ENCODE data around the gene GTPBP8. TPM values are rescaled to one million over a fixed set of nuclear protein-coding genes. Genes with fewer than 3 reads are reported as not detected.
A peak's percentile ranks its signal among the peaks of the same experiment; 100 is the strongest.

The GTPBP8 gene
- total RNA-seq, 5 donors from 2014 or later (not counting 1 experiment from before 2014, with no cell fraction given), result 17.2 to 31.3 (median 27.5) TPM

GRCh38 chr3:112965656-112966055 lies 25.1 kb upstream of the GTPBP8 start:
- H3K27ac ChIP-seq (ENCODE audit: low read length), result no peak overlapping the region
- peaks cover 57 to 72% (median 64%) of the 10 kb centered on the region in 3 donors for H3K4me1 Mint-ChIP-seq
- WGBS (ENCODE audit: insufficient coverage), result 93% methylated on average over 2 of the region's 6 CpGs
- peaks cover 14 to 21% (median 18%) of the 10 kb centered on the region in 3 donors for H3K9me3 Mint-ChIP-seq
- ATAC-seq (replicated peaks in 1 of 4) (no peak), DNase-seq (no peak)
- no peak overlapping the region for H3K4me3 Mint-ChIP-seq
- peaks cover 9 to 17% of the 10 kb centered on the region in 2 experiments for H3K4me1 ChIP-seq (ENCODE audit: control insufficient read depth in 1 of 2, extremely low read depth in 1 of 2, insufficient read depth in 2 of 2, low read length in 2 of 2)
- CTCF ChIA-PET, result interaction anchor here (0.9 to 1.6 kb wide), 3 partner anchors 13 to 17 kb away, joined by 3 to 5 read pairs (median 5); no protein-coding TSS in a partner anchor
- no peaks in the 10 kb centered on the region for H3K27me3 Mint-ChIP-seq
- POLR2A ChIA-PET, result interaction anchor here in 1 of 2 donors (0.5 kb wide), 1 partner anchor 783 kb away, joined by 3 read pairs; no protein-coding TSS in a partner anchor
- H3K36me3 Mint-ChIP-seq, result peaks cover 46% of the 10 kb centered on the region
- peaks cover 0 to 3% of the 10 kb centered on the region in 2 experiments for H3K27me3 ChIP-seq (replicated peaks in 1 of 2; ENCODE audit: control insufficient read depth in 2 of 2, extremely low read depth in 1 of 2, insufficient read depth in 2 of 2, low read length in 1 of 2)
- H3K27ac Mint-ChIP-seq, result no peak overlapping the region
- H3K9me3 ChIP-seq, result peaks cover 2% of the 10 kb centered on the region
- H3K4me3 ChIP-seq (ENCODE audit: control insufficient read depth in 1 of 2, extremely low read depth in 1 of 2, low read length in 1 of 2), result no peak overlapping the region
- peaks cover 0 to 6% of the 10 kb centered on the region in 2 donors for H3K36me3 ChIP-seq (ENCODE audit: control insufficient read depth in 2 of 2, extremely low read depth in 1 of 2, insufficient read depth in 1 of 2, low read length in 1 of 2)

DNA sequence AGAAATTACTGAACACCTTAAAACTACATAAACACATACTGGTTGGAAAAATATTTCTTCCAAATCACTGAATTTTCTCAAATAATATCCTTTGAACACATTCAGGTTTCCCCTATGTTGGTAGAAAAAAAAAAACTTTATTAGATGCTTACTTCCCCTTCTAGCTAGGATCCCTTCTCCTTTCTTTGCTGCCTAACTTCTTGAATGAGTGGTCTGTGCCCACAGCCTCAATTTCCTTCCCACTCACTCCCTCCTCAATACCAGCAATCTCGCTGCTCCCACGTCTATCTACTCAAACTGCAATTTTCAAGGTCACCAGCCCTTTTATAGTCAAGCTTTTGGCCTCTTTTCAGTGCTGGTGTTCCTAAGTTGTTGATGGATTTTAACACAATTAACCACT lies 24.2 kb upstream of the GTPBP8 start:
- H3K27ac Mint-ChIP-seq, result peak overlapping the region; percentile 19 to 31
- Histone ChIP-seq H3K36me3 (ENCODE audit: control insufficient read depth in 2 of 2, extremely low read depth in 1 of 2, insufficient read depth in 1 of 2, low read length in 1 of 2) (peaks cover 0 to 6% of the 10 kb centered on the region in 2 donors), H3K27ac (ENCODE audit: low read length) (no peak overlapping the region), H3K9me3 (peaks cover 2% of the 10 kb centered on the region), H3K4me3 (ENCODE audit: control insufficient read depth in 1 of 2, extremely low read depth in 1 of 2, low read length in 1 of 2) (no peak overlapping the region), H3K4me1 (ENCODE audit: control insufficient read depth in 1 of 2, extremely low read depth in 1 of 2, insufficient read depth in 2 of 2, low read length in 2 of 2) (peaks cover 9 to 23% of the 10 kb centered on the region in 2 experiments), H3K27me3 (replicated peaks in 1 of 2; ENCODE audit: control insufficient read depth in 2 of 2, extremely low read depth in 1 of 2, insufficient read depth in 2 of 2, low read length in 1 of 2) (peaks cover 0 to 3% of the 10 kb centered on the region in 2 experiments)
- H3K4me3 Mint-ChIP-seq, result peak overlapping the region in 1 of 3 donors; percentile 17
- peaks cover 44% of the 10 kb centered on the region for H3K36me3 Mint-ChIP-seq
- no peaks in the 10 kb centered on the region for H3K27me3 Mint-ChIP-seq
- DNase-seq (no peak), ATAC-seq (replicated peaks in 1 of 4) (no peak)
- WGBS (ENCODE audit: insufficient coverage), result no CpG with 5 or more reads among the region's 2 CpGs
- H3K9me3 Mint-ChIP-seq, result peaks cover 14 to 21% (median 18%) of the 10 kb centered on the region in 3 donors
- CTCF ChIA-PET, result interaction anchor here (0.9 to 1.6 kb wide), 4 partner anchors 10 to 18 kb away, joined by 3 to 5 read pairs (median 4); no protein-coding TSS in a partner anchor
- POLR2A ChIA-PET, result interaction anchor here in 1 of 2 donors (0.6 kb wide), 1 partner anchor 37 kb away, joined by 6 read pairs; no protein-coding TSS in a partner anchor
- H3K4me1 Mint-ChIP-seq, result peaks cover 62 to 77% (median 66%) of the 10 kb centered on the region in 3 donors

GRCh38 chr3:112967425-112967824 lies 23.4 kb upstream of the GTPBP8 start:
- DNase-seq (no peak), ATAC-seq (replicated peaks in 1 of 4) (no peak)
- Histone ChIP-seq H3K36me3 (ENCODE audit: control insufficient read depth in 2 of 2, extremely low read depth in 1 of 2, insufficient read depth in 1 of 2, low read length in 1 of 2) (peaks cover 0 to 6% of the 10 kb centered on the region in 2 donors), H3K27ac (ENCODE audit: low read length) (peak overlapping the region; percentile 20), H3K27me3 (replicated peaks in 1 of 2; ENCODE audit: control insufficient read depth in 2 of 2, extremely low read depth in 1 of 2, insufficient read depth in 2 of 2, low read length in 1 of 2) (peaks cover 0 to 3% of the 10 kb centered on the region in 2 experiments), H3K4me3 (ENCODE audit: control insufficient read depth in 1 of 2, extremely low read depth in 1 of 2, low read length in 1 of 2) (no peak overlapping the region), H3K9me3 (peaks cover 2% of the 10 kb centered on the region), H3K4me1 (ENCODE audit: control insufficient read depth in 1 of 2, extremely low read depth in 1 of 2, insufficient read depth in 2 of 2, low read length in 2 of 2) (peaks cover 9 to 25% of the 10 kb centered on the region in 2 experiments)
- Mint-ChIP-seq H3K27ac (peak overlapping the region; percentile 19 to 59), H3K27me3 (no peaks in the 10 kb centered on the region), H3K36me3 (peaks cover 37% of the 10 kb centered on the region), H3K9me3 (peaks cover 14 to 21% (median 18%) of the 10 kb centered on the region in 3 donors), H3K4me1 (peaks cover 64 to 80% (median 66%) of the 10 kb centered on the region in 3 donors), H3K4me3 (peak overlapping the region in 2 of 3 donors; percentile 2 to 17)
- POLR2A ChIA-PET, result no interaction called here
- CTCF ChIA-PET, result interaction anchor here in 1 of 2 donors (1.3 to 2.4 kb wide), 2 partner anchors 9 to 12 kb away, joined by 3 to 7 read pairs; no protein-coding TSS in a partner anchor
- WGBS (ENCODE audit: insufficient coverage), result no CpG with 5 or more reads among the region's 1 CpG

GRCh38 chr3:112967828-112968227 lies 23.0 kb upstream of the GTPBP8 start:
- DNase-seq (no peak), ATAC-seq (replicated peaks in 1 of 4) (peak in 2 of 4 experiments; percentile 49)
- no peaks in the 10 kb centered on the region for H3K27me3 Mint-ChIP-seq
- H3K9me3 ChIP-seq, result peaks cover 2% of the 10 kb centered on the region
- H3K4me3 ChIP-seq (ENCODE audit: control insufficient read depth in 1 of 2, extremely low read depth in 1 of 2, low read length in 1 of 2), result no peak overlapping the region
- peak overlapping the region; percentile 19 to 59 for H3K27ac Mint-ChIP-seq
- H3K27me3 ChIP-seq (replicated peaks in 1 of 2; ENCODE audit: control insufficient read depth in 2 of 2, extremely low read depth in 1 of 2, insufficient read depth in 2 of 2, low read length in 1 of 2), result peaks cover 0 to 3% of the 10 kb centered on the region in 2 experiments
- H3K4me1 ChIP-seq (ENCODE audit: control insufficient read depth in 1 of 2, extremely low read depth in 1 of 2, insufficient read depth in 2 of 2, low read length in 2 of 2), result peaks cover 9 to 26% of the 10 kb centered on the region in 2 experiments
- CTCF ChIA-PET, result interaction anchor here in 1 of 2 donors (1.3 to 2.4 kb wide), 2 partner anchors 8 to 11 kb away, joined by 3 to 7 read pairs; no protein-coding TSS in a partner anchor
- WGBS (ENCODE audit: insufficient coverage), result no CpG with 5 or more reads among the region's 1 CpG
- POLR2A ChIA-PET, result no interaction called here
- peaks cover 14 to 20% (median 18%) of the 10 kb centered on the region in 3 donors for H3K9me3 Mint-ChIP-seq
- H3K27ac ChIP-seq (ENCODE audit: low read length), result peak overlapping the region; percentile 20
- H3K36me3 ChIP-seq (ENCODE audit: control insufficient read depth in 2 of 2, extremely low read depth in 1 of 2, insufficient read depth in 1 of 2, low read length in 1 of 2), result peaks cover 0 to 6% of the 10 kb centered on the region in 2 donors
- H3K4me1 Mint-ChIP-seq, result peaks cover 68 to 83% (median 68%) of the 10 kb centered on the region in 3 donors
- H3K36me3 Mint-ChIP-seq, result peaks cover 35% of the 10 kb centered on the region
- peak overlapping the region in 1 of 3 donors; percentile 17 for H3K4me3 Mint-ChIP-seq

DNA sequence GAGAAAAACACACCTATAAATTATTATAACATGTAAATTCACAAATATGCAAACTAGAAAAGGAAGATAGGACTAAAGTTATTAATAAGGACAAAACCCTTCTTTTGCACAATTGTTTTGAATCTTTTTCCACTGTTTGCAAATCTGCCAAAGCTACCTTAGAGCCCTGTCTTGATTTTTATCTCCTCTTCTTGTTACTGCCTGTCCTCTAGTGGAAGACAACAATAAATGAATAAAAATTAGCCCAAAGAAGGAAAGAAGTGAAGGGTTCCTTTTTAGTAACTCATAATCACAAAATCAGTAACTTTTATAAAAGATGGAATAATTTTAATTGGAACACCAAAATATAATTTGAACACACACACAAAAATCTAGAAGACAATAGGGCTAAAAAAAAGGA lies 18.6 kb upstream of the GTPBP8 start:
- peak overlapping the region; percentile 95 to 98 for H3K27ac Mint-ChIP-seq

More for the DNA sequence above, 18.6 kb upstream of the GTPBP8 start:
- POLR2A ChIA-PET, result interaction anchor here in 1 of 2 donors (0.6 kb wide), 1 partner anchor 538 kb away, joined by 4 read pairs; no protein-coding TSS in a partner anchor
- no peaks in the 10 kb centered on the region for H3K36me3 ChIP-seq (ENCODE audit: control insufficient read depth in 2 of 2, extremely low read depth in 1 of 2, insufficient read depth in 1 of 2, low read length in 1 of 2)
- H3K4me3 ChIP-seq (ENCODE audit: control insufficient read depth in 1 of 2, extremely low read depth in 1 of 2, low read length in 1 of 2), result peak overlapping the region in 1 of 2 donors; percentile 68
- no peaks in the 10 kb centered on the region for H3K9me3 Mint-ChIP-seq
- peak overlapping the region; percentile 91 to 98 (median 95) for H3K4me3 Mint-ChIP-seq
- H3K27me3 ChIP-seq (replicated peaks in 1 of 2; ENCODE audit: control insufficient read depth in 2 of 2, extremely low read depth in 1 of 2, insufficient read depth in 2 of 2, low read length in 1 of 2), result no peaks in the 10 kb centered on the region
- CTCF ChIA-PET, result interaction anchor here in 1 of 2 donors (1.0 to 2.4 kb wide), 3 partner anchors 235 to 329 kb away, joined by 4 to 7 read pairs (median 4); no protein-coding TSS in a partner anchor
- H3K9me3 ChIP-seq, result no peaks in the 10 kb centered on the region
- ATAC-seq (replicated peaks in 1 of 4) (no peak), DNase-seq (no peak)
- peaks cover 82 to 98% (median 86%) of the 10 kb centered on the region in 3 donors for H3K4me1 Mint-ChIP-seq
- H3K27me3 Mint-ChIP-seq, result no peaks in the 10 kb centered on the region
- peak overlapping the region; percentile 83 for H3K27ac ChIP-seq (ENCODE audit: low read length)
- peaks cover 2% of the 10 kb centered on the region for H3K36me3 Mint-ChIP-seq
- H3K4me1 ChIP-seq (ENCODE audit: control insufficient read depth in 1 of 2, extremely low read depth in 1 of 2, insufficient read depth in 2 of 2, low read length in 2 of 2), result peaks cover 32 to 47% of the 10 kb centered on the region in 2 experiments

Measured in T-cell (primary cell).